ENCODE results near the gene MRPL12. TPM values are rescaled to one million over a fixed set of nuclear protein-coding genes. Genes with fewer than 3 reads are reported as not detected.
A peak's percentile ranks its signal among the peaks of the same experiment; 100 is the strongest.
"Not testable (repeated sequence)": the region's sequence is repeated elsewhere in the genome, so short reads cannot be mapped to it uniquely, and the experiment has no call there.

Gene MRPL12
- total RNA-seq, 1 donor from 2014 or later: 173 TPM

DNA sequence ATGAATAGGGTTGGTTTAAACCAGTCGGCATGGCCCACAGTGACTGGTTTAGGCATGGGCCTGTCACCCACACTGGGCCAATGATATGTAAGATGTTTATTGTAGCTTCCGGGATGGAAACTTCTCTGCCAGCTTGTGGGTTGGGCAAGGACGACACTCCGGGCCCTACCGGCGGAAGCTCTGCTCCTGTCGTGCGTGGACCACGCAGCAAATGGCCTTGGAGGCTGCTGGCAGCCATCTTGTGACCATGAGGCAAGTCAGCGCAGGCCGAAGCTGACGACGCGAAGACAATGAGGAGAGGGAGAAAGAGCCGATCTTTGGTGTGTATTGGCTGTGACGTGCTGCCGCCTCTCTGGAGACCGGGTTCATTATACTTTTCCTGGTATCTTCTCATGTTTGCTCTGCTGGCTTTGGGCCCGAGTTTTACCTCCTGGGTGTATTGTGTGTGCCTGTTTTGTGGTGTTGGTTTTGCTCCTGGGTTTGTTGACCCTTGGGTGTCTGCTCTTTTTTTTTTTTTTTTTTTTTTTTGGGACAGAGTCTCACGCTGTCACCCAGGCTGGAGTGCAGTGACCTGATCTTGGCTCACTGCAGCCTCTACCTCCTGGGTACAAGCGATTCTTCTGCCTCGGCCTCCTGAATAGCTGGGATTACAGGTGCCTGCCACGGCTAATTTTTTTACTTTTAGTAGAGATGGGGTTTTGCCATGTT is 24.3 kb downstream of the MRPL12 start:
- ATAC-seq (ENCODE audit: poor library complexity) (no peak), DNase-seq (no peak)
- intact Hi-C loops (cut with DNase I): no loop called here

- peak; percentile 92 for ATAC-seq (ENCODE audit: poor library complexity)
- DNase-seq: peak; percentile 89
- intact Hi-C loops (cut with DNase I): no loop called here
Observed at GRCh38 chr17:81733507-81734404, 30.6 kb downstream of the MRPL12 start.

- DNase-seq (no peak), ATAC-seq (ENCODE audit: poor library complexity) (peak; percentile 18)
- intact Hi-C loops (cut with DNase I): no loop called here
Observed at GRCh38 chr17:81734405-81735263, 31.5 kb downstream of the MRPL12 start.

DNA sequence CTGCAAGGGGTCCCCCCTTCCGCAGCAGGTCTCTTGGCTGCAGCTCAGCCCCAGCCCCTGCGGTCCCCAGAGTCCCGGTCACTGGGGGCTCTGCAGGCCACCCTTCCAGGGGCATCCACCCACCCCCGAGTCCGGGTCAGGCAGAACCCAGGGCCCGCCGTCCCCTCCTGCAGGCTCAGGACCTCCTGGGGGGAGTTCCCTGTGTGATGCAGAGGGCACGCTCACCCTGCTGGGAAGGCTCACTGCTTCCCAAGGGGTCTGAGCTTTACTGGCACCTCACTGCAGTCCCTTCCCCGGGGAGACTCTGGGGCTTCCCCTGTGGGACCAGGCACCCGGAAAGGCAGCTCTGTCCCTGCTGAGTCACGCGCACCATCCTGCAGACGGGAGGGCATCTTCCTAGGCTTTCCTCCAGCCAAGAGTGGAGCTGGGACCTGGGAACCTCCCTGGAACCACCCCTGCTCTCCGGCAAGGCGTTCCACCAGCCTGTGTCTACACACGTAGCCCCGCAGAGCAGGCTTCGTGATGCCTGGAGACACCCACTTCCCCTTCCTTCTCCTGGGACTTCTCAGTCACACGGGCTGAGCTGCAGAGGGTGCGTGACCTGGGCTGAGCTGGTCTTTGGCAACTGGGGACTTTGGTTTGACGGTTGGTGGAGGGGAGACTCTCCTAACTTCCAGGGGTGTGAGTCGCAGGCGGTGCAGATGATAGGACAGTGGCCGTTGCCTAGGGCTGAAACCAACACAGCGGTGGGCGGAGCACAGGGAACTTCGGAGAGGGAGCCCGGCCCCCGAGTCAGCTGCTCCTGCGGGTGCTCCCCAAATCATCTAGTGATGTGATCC is 32.3 kb downstream of the MRPL12 start:
- intact Hi-C loops (cut with DNase I): no loop called here
- ATAC-seq (ENCODE audit: poor library complexity) (peak; percentile 19), DNase-seq (no peak)

DNA sequence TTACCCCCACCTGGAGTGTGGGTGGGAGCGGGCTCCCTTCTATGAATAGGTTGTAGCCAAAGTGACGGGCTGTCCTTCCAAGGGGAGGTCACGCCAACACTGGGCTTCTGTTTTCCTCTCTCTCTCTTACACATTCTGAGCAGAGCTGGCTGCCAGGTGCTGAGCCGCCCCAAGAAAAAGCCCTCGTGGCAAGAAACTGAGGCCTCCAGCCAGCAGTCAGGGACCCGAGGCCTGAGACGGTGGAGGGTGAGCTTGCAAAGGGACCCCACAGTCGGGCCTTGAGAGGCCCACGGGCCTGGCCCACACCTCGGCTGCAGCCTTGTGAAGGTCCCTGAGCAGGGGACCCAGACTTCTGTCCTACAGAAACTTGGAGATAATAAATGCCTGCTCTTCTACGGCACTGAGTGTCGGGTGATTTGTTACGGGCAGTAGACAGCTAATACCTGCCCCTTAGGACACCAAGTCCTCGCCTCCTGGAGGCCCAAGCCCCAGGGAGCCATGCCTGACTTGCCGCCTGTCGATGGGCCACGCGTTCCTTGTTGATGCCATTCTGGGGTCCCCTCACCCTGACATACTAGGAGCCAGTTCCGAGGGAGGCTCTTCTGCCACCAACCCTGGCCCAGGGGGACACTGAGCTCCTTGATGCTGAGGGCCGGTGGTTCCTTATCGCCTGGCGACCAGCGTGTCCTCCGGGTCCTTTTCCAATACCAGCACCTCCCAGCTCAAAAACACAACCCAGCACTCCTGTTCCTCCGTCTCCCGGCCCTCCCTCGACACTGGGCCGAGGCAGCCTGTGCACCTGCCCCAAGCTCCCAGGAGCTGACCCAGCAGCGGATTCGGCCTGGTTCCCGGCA is 35.0 kb downstream of the MRPL12 start:
- DNase-seq: no peak
- ATAC-seq (ENCODE audit: poor library complexity): no peak
- intact Hi-C loops (cut with DNase I): no loop called here

DNA sequence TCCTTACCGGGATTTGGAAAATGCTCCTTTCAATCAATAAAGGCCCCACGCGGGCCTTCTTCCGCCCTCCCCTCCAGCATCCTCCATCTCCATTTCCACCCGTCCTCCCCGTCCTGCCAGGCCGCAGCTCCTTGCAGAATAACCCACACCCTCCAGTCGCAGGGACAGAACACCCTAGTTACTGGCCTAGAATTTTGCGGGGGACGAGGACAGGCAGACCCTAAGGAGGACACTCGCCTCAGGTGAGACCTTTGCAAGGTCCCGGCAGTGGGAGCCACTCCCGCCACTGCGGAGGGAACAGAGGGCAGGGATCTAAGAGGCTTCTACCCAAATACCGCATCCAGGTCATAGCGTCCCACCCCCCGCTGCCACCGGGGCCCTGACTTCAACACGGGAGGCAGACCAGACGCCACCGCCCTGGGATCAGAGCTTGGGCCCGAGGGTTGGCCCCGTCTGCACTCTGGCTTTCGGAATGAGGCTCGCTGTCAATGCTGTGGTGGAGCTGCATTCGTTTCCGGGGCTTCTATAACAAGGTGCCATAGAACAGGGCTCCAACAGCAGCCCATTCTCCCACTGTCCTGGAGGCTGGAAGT is 35.7 kb downstream of the MRPL12 start:
- intact Hi-C loops (cut with DNase I): no loop called here
- ATAC-seq (ENCODE audit: poor library complexity): no peak
- DNase-seq: no peak

DNA sequence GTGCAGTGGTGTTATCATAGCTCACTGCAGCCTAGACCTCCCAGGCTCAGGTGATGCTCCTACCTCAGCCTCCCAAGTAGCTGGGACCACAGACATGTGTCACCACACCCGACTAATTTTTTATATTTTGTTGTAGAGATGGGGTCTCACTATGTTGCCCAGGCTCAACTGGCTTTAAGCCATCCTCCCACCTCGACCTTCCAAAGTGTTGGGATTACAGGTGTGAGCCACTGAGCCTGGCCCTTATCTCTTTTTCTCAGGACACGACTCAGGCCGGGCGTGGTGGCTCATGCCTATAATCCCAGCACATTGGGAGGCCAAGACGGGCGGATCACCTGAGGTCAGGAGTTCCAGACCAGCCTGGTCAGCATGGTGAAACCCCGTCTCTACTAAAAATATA is 36.4 kb downstream of the MRPL12 start:
- ATAC-seq (ENCODE audit: poor library complexity); DNase-seq; intact Hi-C loops (cut with DNase I): not testable (repeated sequence)

DNA sequence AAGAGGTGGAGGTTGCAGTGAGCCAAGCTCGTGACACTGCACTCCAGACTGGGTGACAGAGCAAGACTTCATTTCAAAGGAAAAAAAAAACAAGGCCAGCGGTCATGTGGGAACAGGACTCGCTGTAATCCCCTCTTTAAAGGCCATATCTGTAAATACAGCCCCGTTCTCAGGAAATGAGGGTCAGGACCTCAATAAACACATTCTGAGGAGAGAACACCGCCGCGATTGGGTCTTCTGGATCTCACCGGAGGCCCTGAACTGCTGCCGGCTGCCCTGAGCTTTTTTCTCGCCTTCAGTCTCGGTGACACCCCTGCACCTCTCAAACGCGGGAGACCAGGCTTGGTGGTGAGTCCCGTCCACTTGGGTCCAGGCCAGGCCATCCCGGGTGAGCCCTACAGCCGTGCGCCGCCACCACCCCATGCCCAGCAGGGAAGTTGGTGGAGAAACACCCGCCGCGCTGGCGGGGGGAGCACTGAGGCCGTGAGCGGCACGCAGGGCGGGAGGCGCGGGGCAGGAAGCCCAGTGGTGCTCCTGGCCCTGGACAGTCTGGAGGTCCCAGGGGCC is 37.3 kb downstream of the MRPL12 start:
- DNase-seq: no peak
- intact Hi-C loops (cut with DNase I): no loop called here
- ATAC-seq (ENCODE audit: poor library complexity): no peak

DNA sequence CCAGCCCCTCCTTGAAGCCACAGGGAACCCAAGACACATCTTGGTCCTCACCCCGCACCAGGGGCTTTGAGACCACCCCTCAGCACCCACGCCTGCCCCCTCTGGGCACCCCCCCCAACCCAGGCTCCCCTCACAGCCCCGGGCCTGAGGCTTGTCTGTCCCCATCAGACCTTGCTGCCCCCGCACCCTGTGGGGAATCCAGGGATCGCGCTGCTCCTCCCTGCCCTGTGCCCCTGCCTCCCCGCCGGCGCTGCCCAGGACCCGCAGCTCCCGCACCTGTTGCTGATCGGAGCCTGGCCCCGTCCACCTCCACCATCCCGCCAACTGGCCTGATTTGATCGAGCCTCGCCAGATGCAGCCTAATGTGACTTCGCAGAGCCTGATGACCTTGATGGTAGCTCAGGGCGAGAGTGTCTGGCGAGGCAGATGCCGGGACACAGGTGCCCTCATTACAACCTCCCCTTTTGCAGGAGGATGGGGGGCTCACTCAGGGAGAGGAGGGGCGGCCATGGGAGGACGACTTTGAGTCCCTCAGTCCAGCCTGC is 38.0 kb downstream of the MRPL12 start:
- intact Hi-C loops (cut with DNase I): no loop called here
- no peak for ATAC-seq (ENCODE audit: poor library complexity)
- DNase-seq: no peak

DNA sequence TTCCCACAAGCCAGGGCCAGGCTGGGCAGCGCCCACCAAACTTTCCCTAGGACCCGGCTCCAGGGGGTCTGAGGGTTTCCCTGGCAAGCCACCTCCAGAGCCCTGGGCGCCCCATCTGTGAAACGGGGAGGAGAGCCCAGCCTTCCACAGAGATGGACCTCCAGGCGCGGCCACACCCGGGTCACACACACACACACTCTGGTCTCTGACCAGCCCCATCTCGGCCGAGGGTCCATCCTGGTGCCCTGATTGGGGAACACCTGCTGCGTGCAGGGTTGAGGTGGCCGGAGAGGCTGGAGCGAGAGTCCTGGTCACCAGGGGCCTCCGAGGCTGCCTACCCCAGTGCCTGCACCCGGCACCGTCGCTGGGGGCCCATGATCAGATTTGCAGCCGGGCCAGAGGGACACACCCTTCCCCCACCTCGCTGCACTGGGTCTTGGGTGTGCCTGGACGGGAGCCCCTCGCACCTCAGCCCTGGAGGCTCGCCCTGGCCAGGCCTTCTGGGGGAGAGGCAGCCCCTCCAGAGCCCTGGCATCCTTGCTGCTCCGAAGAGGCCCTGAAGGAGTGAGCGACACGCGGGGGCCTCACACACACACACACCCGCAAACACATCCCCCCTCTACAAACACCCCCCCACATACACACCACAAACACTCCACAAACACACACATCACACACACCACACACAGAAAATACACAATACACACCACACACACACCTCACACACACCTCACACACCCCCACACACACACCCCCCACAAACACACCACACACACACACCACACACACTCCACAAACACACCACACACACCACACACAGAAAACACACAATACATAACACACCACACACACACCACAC is 38.7 kb downstream of the MRPL12 start:
- no peak for DNase-seq
- no peak for ATAC-seq (ENCODE audit: poor library complexity)
- intact Hi-C loops (cut with DNase I): no loop called here

Small RNA genes within 50 kb of the gene (microRNA-seq; reads per million reads assigned to microRNA genes)
- gene MIR6786: not detected

Other genes starting within 250 kb of the MRPL12 start
- gene ACTG1, start 190.6 kb upstream of the MRPL12 start, total RNA-seq: 369 TPM
- 0.19 TPM for gene FSCN2, start 175.0 kb upstream of the MRPL12 start, total RNA-seq
- gene FAAP100, start 151.0 kb upstream of the MRPL12 start, total RNA-seq: 13.0 TPM
- 81.1 TPM for gene NPLOC4, start 66.3 kb upstream of the MRPL12 start, total RNA-seq
- gene TSPAN10, start 66.2 kb upstream of the MRPL12 start, total RNA-seq: 0.24 TPM
- gene PDE6G, start 46.8 kb upstream of the MRPL12 start, total RNA-seq: not detected
- 16.1 TPM for gene OXLD1, start 36.8 kb upstream of the MRPL12 start, total RNA-seq
- gene CCDC137, start 36.6 kb upstream of the MRPL12 start, total RNA-seq: 4.8 TPM
- gene ARL16, start 19.6 kb upstream of the MRPL12 start, total RNA-seq: 11.9 TPM
- gene HGS, start 19.4 kb upstream of the MRPL12 start, total RNA-seq: 34.5 TPM
- 7.0 TPM for gene SLC25A10, start 8.9 kb downstream of the MRPL12 start, total RNA-seq
- not detected for gene GCGR, start 100.8 kb downstream of the MRPL12 start, total RNA-seq
- gene MCRIP1, start 129.9 kb downstream of the MRPL12 start, total RNA-seq: 104 TPM
- not detected for gene PPP1R27, start 131.7 kb downstream of the MRPL12 start, total RNA-seq
- gene P4HB, start 157.2 kb downstream of the MRPL12 start, total RNA-seq: 309 TPM
- gene ARHGDIA, start 168.0 kb downstream of the MRPL12 start, total RNA-seq: 113 TPM
- 29.9 TPM for gene ALYREF, start 188.2 kb downstream of the MRPL12 start, total RNA-seq
- 176 TPM for gene ANAPC11, start 188.4 kb downstream of the MRPL12 start, total RNA-seq
- gene NPB, start 198.9 kb downstream of the MRPL12 start, total RNA-seq: 0.24 TPM
- 29.5 TPM for gene PCYT2, start 208.0 kb downstream of the MRPL12 start, total RNA-seq
- gene SIRT7, start 214.8 kb downstream of the MRPL12 start, total RNA-seq: 6.1 TPM
- gene MAFG, start 224.4 kb downstream of the MRPL12 start, total RNA-seq: 29.9 TPM
- 3.2 TPM for gene PYCR1, start 233.9 kb downstream of the MRPL12 start, total RNA-seq
- gene MYADML2, start 243.9 kb downstream of the MRPL12 start, total RNA-seq: 3.5 TPM

Measured in Right ventricle myocardium superior (tissue), 1 donor.